ENCODE measurements around the gene BMP10.

The BMP10 gene

GRCh38 chr2:68889500-68889899, 18.3 kb upstream of the BMP10 start:
- no peak for DNase-seq

GRCh38 chr2:68889021-68889420, 17.8 kb upstream of the BMP10 start:
- no peak for DNase-seq

- no peak for DNase-seq
Measured at GRCh38 chr2:68888038-68888704, 17.0 kb upstream of the BMP10 start.

- no peak for DNase-seq
Measured at GRCh38 chr2:68885811-68886075, 14.5 kb upstream of the BMP10 start.

GRCh38 chr2:68885074-68885810, 14.0 kb upstream of the BMP10 start:
- no peak for DNase-seq

- no peak for DNase-seq
Measured at GRCh38 chr2:68880213-68880612, 9.0 kb upstream of the BMP10 start.

- no peak for DNase-seq
Measured at GRCh38 chr2:68879296-68879695, 8.1 kb upstream of the BMP10 start.

GRCh38 chr2:68878753-68879152, 7.6 kb upstream of the BMP10 start:
- no peak for DNase-seq

GRCh38 chr2:68878071-68878711, 7.0 kb upstream of the BMP10 start:
- DNase-seq: no peak

GRCh38 chr2:68877079-68877772, 6.0 kb upstream of the BMP10 start:
- no peak for DNase-seq

- no peak for DNase-seq
Measured at GRCh38 chr2:68870215-68870614, 982 bp downstream of the BMP10 start.

- no peak for DNase-seq
Measured at GRCh38 chr2:68865108-68865507, 6.1 kb downstream of the BMP10 start.

GRCh38 chr2:68863996-68864395, 7.2 kb downstream of the BMP10 start:
- DNase-seq: no peak

GRCh38 chr2:68862889-68863288, 8.3 kb downstream of the BMP10 start:
- DNase-seq: no peak

GRCh38 chr2:68861330-68861729, 9.9 kb downstream of the BMP10 start:
- no peak for DNase-seq

GRCh38 chr2:68860111-68860510, 11.1 kb downstream of the BMP10 start:
- DNase-seq: no peak

- DNase-seq: no peak
Measured at GRCh38 chr2:68857855-68858456, 13.2 kb downstream of the BMP10 start.

GRCh38 chr2:68857202-68857845, 13.9 kb downstream of the BMP10 start:
- no peak for DNase-seq

- DNase-seq: no peak
Measured at GRCh38 chr2:68855550-68855949, 15.6 kb downstream of the BMP10 start.

- no peak for DNase-seq
Measured at GRCh38 chr2:68854476-68854875, 16.7 kb downstream of the BMP10 start.

- DNase-seq: no peak
Measured at GRCh38 chr2:68853915-68854314, 17.3 kb downstream of the BMP10 start.

GRCh38 chr2:68853035-68853434, 18.2 kb downstream of the BMP10 start:
- DNase-seq: no peak

GRCh38 chr2:68850524-68850923, 20.7 kb downstream of the BMP10 start:
- no peak for DNase-seq

Data from left hindlimb (tissue), 1 donor.